ENCODE results near the gene ZBTB42. TPM values are rescaled to one million over a fixed set of nuclear protein-coding genes. Genes with fewer than 3 reads are reported as not detected.

ZBTB42 gene
- total and polyA plus RNA-seq, 7 donors: 1.5 to 5.5 (median 4.2) TPM

GRCh38 chr14:104753528-104754212 is 47.2 kb upstream of the ZBTB42 start:
- H3K4me3 ChIP-seq: peak overlapping the region; percentile 65 to 99 (median 92)
- intact Hi-C loops (cut with DNase I): loop anchor here (2.0 to 5.0 kb wide), 2 partner anchors 41 to 74 kb away; partner anchors contain the start of gene AKT1
- H3K36me3 ChIP-seq: peaks cover 14 to 33% (median 22%) of the 10 kb centered on the region in 4 donors
- no peak for DNase-seq
- no peak for TF ChIP-seq EP300 (IDR thresholded peaks at IDR 0.05)
- no peak for TF ChIP-seq POLR2A (IDR thresholded peaks at IDR 0.05)
- no peak for TF ChIP-seq CTCF (IDR thresholded peaks at IDR 0.05)
- TF ChIP-seq POLR2AphosphoS5 (IDR thresholded peaks at IDR 0.05): no peak
- WGBS, 2 donors: 1 to 2% methylated on average over 30 of the region's 30 CpGs
- no peaks in the 10 kb centered on the region for H3K9me3 ChIP-seq
- peaks cover 2 to 29% (median 26%) of the 10 kb centered on the region in 4 donors for H3K4me1 ChIP-seq
- no peaks in the 10 kb centered on the region for H3K27me3 ChIP-seq
- peak overlapping the region; percentile 82 to 90 (median 86) for H3K27ac ChIP-seq

- Histone ChIP-seq H3K4me1 (peaks cover 2 to 29% (median 25%) of the 10 kb centered on the region in 4 donors), H3K36me3 (peaks cover 14 to 40% (median 25%) of the 10 kb centered on the region in 4 donors), H3K27me3 (no peaks in the 10 kb centered on the region), H3K4me3 (peak overlapping the region in 3 of 4 donors; percentile 65 to 99 (median 87)), H3K27ac (peak overlapping the region in 3 of 4 donors; percentile 82 to 90 (median 87)), H3K9me3 (no peaks in the 10 kb centered on the region)
- WGBS, 2 donors: 30 to 63% methylated on average over 13 of the region's 13 CpGs
- intact Hi-C loops (cut with DNase I): loop anchor here (5.0 kb wide), 1 partner anchor 73 kb away; no protein-coding TSS in a partner anchor
- TF ChIP-seq EP300 (IDR thresholded peaks at IDR 0.05): no peak
- no peak for TF ChIP-seq POLR2AphosphoS5 (IDR thresholded peaks at IDR 0.05)
- no peak for TF ChIP-seq POLR2A (IDR thresholded peaks at IDR 0.05)
- TF ChIP-seq CTCF (IDR thresholded peaks at IDR 0.05): no peak
- no peak for DNase-seq
Observed at GRCh38 chr14:104754213-104754851, 46.6 kb upstream of the ZBTB42 start.

DNA sequence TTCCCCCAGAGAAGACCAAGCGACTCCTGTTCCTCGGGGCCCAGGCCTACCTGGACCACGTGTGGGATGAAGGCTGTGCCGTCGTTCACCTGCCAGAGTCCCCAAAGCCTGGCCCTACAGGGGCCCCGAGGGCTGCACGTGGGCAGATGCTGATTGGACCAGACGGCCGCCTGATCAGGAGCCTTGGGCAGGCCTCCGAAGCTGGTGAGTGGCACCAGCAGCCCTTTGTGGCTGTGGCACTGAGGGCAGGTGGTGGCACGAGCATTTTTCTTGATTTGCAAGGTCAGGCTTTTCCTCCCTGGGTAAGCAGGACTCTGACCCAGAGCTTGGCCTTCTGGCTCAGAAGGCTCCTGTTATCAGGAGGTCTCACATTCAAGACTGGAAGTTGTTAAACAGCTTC is 45.3 kb upstream of the ZBTB42 start:
- Histone ChIP-seq H3K4me3 (no peak overlapping the region), H3K27ac (no peak overlapping the region), H3K4me1 (peaks cover 2 to 29% (median 25%) of the 10 kb centered on the region in 4 donors), H3K9me3 (no peaks in the 10 kb centered on the region), H3K27me3 (no peaks in the 10 kb centered on the region), H3K36me3 (peaks cover 14 to 52% (median 28%) of the 10 kb centered on the region in 4 donors)
- 81 to 82% methylated on average over 11 of the region's 11 CpGs for WGBS, 2 donors
- no peak for TF ChIP-seq CTCF (IDR thresholded peaks at IDR 0.05)
- TF ChIP-seq POLR2AphosphoS5 (IDR thresholded peaks at IDR 0.05): no peak
- DNase-seq: no peak
- intact Hi-C loops (cut with DNase I): no loop called here

GRCh38 chr14:104756477-104757237 is 44.2 kb upstream of the ZBTB42 start:
- Histone ChIP-seq H3K4me1 (peaks cover 2 to 29% (median 25%) of the 10 kb centered on the region in 4 donors), H3K9me3 (no peaks in the 10 kb centered on the region), H3K27me3 (no peaks in the 10 kb centered on the region), H3K36me3 (peaks cover 14 to 60% (median 29%) of the 10 kb centered on the region in 4 donors), H3K4me3 (no peak overlapping the region), H3K27ac (no peak overlapping the region)
- WGBS, 2 donors: 80 to 89% methylated on average over 27 of the region's 27 CpGs
- intact Hi-C loops (cut with DNase I): no loop called here
- TF ChIP-seq EP300 (IDR thresholded peaks at IDR 0.05): no peak
- TF ChIP-seq POLR2AphosphoS5 (IDR thresholded peaks at IDR 0.05): no peak
- no peak for TF ChIP-seq CTCF (IDR thresholded peaks at IDR 0.05)
- TF ChIP-seq POLR2A (IDR thresholded peaks at IDR 0.05): no peak
- DNase-seq: no peak
